Activated T-cell treated with anti-CD3 and anti-CD28 coated beads, Interleukin-2, amount 50 U/mL, for 48 hours (primary cell): ENCODE results near the gene SPDYE1.
A peak's percentile ranks its signal among the peaks of the same experiment; 100 is the strongest.

Experiments used
- DNase-seq, 2 experiments: peaks; one replicate each; pipeline ENCODE4 v3.0.0-alpha.2; 2020

The SPDYE1 gene

DNA sequence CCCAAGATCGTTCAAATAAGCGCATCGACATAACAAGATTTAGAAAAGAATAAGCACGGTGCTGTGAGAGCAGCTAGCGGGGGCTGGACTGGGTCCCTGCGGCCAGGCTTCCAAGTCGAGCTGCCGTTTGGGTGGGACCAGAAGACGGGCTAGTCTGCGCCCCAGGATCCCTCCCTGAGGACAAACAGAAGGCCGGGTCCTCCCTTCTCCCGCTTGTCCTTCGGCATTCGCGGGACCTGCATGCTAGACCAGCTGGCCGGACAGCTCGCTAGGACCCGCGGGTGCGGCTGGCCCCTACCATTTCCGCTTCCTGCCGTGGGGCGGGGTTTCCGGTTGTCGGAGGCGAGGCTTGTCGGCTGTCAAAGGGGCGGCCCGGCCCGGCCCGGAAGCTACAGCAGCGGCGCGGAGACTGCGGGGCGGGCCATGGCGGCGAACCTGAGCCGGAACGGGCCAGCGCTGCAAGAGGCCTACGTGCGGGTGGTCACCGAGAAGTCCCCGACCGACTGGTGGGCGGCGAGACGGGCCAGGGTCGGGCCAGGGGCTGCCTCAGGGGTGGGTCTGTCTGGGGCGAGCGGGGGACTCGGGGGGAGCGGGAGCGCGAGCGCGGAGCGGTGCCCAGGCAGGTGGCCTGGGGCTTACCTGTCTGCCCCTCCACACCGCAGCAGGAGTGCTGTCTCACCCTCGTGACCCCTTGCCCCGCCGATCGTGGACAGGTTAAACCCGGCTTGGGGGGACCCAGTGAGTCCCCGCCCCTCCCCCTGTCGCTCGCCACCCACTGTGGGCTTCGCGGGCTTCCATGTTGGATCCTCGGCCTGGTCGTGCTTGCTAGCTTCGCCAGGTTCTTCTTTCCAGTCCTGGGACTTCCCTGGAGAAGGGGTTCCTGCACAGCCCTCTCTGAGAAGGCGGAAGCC lies 46.9 kb downstream of the SPDYE1 start, which contains the start of gene DBNL:
TSS of gene DBNL (plus strand) at position 388 of the 911 bp plus-strand sequence. CDS start at position 424, 36 bp downstream.
- DNase-seq, result peak; percentile 95

DNA sequence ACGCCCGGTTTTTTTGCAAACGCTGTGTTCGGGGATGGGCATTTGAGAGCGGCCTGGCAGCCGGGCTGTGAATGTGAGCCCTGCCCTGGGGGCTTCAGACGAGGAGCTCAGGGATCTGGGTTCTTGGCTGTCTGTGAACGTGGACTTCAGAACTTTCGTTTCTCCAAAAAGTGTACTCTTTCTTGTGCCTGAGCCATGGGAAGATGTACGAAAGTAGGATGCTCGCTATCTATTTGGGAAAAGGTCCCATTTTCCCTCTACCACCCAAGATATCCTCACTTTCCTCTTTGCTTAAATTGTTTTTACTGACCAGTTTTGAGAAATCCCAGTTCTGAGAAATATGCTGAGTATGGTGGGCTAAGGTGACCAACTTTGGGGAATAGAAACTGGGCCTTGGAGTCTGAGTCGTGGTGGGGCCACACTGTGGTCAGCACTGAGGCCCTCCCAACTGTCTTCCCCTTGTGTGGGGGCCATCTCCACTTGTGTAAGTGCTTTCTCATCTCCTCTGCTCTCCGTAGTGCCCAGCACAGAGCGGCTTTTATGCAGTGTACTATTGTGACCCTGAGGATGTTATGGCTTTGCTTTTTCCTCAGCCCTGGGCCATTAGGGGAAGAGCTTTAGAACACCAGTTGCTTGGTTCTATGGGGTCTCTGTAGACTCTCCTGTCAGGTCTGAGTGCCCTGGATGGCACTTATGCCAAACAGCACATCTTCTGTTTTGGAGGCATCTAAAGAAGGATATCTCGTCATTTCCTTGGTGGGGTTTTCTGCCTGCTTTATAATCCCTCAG lies 47.7 kb downstream of the SPDYE1 start:
- peak in 1 of 2 experiments; percentile 30 for DNase-seq

DNA sequence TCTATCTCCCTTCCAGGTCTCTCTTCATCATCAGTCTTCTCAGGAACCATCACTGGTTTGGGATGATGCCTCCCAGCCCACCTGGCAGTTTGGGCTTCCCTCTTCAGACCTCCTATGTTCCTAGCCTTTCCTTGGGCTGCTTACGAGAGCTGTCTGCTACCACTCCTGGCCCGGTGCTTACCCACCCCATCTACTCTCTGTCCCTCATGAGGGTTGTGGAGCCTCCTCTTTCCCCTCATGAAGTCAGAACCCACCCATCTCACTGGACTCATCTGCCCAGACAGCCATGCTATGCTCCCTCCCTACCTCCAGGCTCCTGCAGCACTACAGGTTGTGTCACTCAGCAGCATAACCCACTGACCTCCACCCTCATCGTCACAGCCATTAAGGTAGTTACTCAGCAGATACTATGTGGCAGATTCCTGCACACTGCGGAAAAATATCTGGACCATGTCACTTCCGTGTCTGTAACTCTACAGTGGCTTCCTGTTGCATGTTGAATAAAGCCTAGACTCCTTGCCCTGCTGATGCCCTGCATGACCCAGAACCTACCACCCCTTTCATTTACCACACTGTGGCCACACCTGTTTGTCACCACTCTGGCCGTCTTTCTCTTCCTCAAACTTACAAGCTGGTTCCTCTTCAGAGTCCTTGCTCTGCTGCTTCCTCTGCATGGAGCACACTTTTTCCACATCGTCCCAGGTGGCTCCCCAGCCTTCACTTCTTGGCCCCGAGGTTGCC lies 48.8 kb downstream of the SPDYE1 start:
- DNase-seq, result peak in 1 of 2 experiments; percentile 47

DNA sequence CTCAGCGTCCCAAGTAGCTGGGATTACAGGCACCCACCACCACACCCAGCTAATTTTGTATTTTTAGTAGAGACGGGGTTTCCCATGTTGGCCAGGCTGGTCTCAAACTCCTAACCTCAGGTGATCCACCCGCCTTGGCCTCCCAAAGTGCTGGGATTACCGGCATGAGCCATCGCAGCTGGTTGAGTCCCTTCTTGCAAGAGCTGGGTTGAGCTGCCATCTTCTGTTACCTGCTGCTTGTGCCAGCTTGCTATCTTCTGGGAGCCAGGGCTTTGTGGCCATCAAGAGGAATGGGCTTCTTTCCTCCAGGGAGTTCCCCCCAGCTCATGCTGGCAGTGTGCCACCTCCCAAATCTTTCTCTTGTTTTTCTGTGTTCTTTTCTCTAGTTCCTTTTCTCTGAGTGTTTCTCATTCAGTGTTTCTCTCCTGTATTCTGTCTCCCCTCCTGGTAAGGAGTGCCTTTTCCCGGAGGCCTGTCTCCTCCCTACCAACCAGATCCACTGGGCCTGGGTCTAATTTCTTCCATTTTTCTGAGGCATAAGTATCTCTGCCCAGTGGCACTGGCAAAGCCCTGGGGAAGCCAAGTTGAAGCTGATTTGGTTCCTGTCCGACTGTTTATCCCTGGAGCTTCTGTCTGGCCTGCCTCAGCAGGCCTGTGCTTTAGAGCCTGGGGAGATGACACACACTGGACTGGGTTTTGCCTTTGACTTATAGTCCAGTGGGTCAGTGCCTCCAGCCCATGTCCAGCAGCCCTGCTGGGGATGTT lies 50.5 kb downstream of the SPDYE1 start:
- DNase-seq, result peak in 1 of 2 experiments; percentile 12

DNA sequence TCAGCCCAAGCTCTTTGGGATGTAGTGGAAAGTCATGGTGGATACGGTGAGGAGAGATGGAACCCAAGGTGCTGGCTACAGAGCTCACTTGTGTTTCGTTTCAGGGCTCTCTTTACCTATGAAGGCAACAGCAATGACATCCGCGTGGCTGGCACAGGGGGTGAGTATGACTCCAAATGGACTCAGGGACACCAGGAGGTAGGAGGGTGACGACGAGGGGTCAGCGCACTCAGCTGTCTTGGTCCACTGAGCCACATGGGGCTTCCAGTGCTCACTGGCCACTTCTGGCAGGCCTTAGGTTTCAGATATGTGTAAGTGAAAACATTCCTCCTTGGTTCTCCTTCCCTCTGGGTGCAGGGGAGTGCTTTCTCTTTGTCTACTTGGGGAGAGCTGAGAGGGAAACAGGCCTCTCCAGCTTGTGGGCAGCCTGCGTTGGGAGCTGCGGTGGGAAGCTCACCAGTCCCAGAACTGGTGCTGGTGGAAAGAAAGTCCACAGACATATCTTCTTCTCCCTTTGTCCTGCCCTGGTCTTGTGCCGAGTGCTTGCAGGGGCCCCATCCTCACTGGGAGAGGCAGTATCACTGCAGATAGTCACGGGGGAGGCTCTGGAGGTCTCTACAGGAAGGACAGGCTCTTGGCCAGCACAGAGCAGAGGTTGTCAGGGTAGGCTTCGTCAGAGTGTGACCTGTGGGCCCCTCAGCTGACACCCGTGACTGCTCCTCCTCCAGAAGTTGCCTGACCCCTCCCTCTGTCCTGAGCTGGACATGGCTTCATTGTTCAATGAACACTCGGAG lies 52.6 kb downstream of the SPDYE1 start:
- DNase-seq, result peak in 1 of 2 experiments; percentile 12

DNA sequence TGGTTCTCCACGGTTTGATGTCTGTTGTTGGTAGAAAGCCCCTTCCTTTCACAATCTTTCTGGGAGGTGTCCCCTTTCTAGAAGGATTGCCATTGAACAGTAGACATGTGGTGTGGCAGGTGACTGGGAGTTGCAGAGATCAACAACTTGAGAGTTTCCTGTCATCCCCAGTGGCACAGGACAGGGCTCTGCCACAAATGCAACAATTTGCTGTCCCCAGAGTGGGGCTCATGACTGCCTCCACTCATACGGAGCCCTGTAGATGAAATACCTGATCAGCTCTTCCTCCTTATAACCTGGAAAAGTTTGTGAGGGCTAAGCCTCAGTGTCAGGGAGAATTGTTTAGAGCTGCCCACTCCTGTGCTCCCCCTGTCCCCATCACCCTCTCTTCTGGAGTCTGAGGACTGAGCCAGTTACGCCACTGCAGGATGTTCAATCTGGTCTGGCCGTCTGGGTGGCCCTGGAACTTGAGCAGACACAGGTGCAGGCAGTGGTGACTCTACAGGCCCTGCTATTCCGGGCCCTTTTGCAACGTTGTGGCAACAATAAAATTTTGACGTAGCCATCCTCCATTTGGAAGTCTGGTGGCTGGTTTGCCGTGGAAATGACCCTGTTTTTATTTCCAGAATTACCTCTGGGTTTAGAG lies 53.3 kb downstream of the SPDYE1 start:
- peak in 1 of 2 experiments; percentile 9 for DNase-seq

DNA sequence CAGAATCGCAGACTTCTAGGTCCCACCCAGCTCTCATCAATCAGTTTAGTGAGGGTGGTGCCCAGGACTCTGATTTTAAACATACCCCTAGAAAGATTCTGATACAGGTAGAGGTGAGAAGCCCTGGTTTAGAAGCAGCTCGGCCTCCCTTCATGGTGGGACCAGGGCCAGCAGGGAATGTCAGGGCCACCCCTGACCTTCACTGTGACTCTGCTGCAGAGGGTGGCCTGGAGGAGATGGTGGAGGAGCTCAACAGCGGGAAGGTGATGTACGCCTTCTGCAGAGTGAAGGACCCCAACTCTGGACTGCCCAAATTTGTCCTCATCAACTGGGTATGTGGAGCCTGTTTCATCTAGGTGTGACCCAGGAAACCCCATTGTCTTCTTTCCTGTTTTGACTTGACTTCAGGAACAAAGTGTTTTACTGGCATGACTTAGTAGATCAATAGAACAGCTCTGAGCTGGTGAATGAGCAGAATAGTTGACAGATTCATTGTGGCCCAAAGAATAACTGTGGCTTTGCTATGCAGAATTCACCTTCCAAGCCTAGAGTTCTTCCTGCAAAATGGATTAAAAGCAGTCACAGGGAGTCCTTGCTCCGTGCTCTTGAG lies 54.0 kb downstream of the SPDYE1 start:
- DNase-seq, result peak in 1 of 2 experiments; percentile 12

DNA sequence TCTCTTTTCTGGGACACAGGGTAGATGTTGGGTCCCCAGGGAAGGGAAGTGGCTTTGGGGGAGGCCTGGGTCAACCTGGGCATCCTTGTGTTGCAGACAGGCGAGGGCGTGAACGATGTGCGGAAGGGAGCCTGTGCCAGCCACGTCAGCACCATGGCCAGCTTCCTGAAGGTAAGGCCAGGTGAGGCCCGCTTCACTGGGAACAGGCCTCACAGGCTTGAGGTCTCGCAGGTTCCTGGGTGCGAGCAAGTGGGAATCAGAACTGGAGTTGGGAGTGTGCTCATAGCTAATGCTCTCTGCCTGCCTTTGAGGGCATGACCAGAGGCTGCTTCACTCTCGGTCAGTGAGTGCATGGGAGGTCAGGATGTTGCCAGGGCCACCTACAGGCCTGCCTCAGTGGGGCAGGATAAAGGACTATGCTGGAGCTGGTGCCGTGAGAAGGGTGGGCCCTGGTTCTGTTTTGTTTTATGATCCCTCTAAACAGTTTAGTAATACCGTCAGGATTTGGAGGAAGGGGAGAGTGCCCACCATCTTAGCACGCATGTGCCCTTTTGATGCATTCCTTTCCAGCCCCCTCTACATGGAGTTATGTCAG lies 55.2 kb downstream of the SPDYE1 start:
- DNase-seq, result peak in 1 of 2 experiments; percentile 12

DNA sequence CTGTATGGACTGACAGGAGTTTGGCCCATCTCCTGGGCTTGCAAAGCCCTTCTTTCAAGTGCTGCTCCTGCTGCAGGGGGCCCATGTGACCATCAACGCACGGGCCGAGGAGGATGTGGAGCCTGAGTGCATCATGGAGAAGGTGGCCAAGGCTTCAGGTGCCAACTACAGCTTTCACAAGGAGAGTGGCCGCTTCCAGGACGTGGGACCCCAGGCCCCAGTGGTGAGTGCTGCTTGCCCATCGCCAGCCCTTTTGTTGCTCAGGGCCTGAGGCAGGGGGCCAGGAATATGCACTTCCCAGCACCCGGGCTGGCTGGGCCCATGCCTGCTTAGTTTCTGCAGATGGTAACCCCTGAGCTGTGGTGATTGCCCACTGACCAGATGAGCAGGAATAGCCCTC lies 59.0 kb downstream of the SPDYE1 start:
- DNase-seq, result no peak

DNA sequence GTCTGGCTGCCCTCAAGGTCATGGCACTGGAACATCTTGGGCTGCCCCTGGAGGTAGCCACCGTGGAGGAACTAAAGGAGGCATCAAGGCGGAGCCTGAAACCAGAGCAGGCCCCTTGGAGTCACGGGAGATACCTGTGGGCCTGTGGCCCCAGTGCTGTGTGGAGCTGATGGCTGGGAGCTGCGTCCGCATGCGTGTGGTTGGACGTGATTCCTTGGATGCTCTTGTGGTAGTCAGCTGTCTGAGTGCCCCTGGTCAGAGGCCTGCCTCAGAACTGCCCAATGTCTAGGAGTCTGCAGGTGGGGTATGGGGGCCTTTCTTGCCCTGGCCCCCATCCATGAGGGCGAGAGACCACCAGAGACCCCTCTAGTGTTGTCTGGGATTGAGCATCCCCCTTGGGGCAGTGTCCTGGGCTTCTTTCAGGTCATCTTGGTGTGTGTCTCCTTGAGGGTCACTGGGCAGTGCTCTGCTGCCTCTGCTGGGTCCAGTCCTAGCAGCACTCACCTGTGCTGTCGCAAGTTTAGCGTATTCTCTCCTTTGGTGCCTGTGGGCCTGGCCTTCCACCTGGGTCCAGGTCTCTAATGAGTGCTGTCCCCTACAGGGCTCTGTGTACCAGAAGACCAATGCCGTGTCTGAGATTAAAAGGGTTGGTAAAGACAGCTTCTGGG lies 59.6 kb downstream of the SPDYE1 start:
- no peak for DNase-seq

DNA sequence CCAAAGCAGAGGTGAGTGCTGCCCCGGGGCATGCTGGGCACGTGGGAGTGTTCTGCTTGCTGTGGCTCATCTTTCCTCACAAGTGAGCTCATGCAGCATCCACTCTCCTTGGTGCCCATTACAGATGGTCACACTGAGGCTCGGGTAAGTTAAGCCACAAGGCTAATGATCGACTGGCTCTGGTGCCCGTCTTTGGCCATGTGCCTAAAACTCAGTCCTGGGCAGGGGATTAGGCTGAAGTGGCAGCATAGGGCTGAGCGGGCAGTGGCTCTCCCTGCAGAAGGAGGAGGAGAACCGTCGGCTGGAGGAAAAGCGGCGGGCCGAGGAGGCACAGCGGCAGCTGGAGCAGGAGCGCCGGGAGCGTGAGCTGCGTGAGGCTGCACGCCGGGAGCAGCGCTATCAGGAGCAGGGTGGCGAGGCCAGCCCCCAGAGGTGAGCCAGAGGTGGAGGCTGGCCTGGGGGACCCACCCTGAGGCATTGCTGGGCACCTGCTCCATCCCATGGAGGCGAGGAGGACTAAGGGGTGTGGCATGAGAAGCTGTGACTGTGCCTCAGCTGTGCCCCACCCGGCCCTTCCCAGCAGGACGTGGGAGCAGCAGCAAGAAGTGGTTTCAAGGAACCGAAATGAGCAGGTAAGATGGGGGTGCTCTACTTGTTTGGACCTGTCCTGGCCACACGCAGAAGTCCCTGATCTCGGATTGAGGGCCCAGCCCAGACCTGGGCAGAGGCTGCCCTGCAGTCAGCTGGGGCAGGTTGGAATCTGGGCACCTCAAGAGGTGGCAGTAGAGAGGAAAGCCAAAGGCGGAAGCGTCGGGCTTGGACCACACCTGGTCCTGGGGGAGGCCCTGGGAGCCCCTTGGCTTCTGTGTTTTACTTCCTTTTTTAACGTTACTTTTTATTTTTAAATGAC lies 60.4 kb downstream of the SPDYE1 start:
- DNase-seq, result no peak

DNA sequence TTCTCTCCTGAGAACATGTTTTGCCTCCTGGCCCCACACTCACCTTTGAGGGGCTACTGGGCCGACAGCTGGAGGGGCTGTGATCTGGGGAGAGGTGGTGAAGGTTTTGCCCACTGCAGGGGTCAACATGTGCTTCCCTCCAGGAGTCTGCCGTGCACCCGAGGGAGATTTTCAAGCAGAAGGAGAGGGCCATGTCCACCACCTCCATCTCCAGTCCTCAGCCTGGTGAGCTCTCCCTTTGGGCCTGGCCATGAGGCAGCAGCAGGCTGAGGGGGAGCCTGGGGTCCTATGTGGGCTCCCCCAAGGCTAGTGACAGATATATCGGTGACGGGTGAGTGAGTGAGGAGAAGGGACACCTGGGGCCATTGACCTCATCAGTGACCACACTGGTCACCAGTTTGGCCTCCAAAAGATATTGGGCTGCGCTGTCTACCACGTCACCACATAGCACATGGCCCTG lies 61.1 kb downstream of the SPDYE1 start:
- DNase-seq, result no peak

DNA sequence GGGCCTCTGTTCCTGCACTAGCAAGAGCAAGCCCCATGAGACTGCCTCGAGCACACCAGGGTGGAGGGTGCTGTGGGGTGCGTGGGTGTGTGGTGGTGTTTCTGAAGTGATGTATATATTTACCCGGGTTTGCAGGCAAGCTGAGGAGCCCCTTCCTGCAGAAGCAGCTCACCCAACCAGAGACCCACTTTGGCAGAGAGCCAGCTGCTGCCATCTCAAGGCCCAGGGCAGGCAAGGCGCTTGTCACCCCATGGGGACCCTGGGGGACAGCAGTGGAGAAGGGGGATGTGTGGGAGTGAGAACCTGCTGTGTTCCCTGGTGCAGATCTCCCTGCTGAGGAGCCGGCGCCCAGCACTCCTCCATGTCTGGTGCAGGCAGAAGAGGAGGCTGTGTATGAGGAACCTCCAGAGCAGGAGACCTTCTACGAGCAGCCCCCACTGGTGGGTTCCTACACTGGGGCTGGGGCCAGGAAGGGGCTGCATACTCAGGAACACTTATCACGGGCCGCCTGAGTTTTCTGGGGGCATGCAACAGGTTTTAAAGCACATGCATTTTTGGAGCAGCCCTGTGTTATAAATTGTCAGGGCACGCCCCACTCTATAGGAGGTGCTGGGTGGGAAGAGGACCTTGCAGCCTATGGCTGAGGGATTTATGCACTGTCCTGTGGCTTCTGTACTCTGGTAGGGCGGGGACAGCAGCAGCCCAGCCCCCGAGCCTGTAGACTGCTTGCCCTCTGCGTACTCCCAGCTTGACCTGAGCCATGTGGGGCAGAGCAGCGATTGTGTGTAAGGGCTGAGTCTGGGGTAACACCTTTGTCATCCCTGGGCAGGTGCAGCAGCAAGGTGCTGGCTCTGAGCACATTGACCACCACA lies 61.8 kb downstream of the SPDYE1 start:
- DNase-seq, result no peak
